ENCODE data around the gene INO80.

Gene INO80

GRCh38 chr15:41011055-41011815 is 104.8 kb downstream of the INO80 start:
- H3K27ac ChIP-seq, result no peak overlapping the region
- TF ChIP-seq, protein P1, sequence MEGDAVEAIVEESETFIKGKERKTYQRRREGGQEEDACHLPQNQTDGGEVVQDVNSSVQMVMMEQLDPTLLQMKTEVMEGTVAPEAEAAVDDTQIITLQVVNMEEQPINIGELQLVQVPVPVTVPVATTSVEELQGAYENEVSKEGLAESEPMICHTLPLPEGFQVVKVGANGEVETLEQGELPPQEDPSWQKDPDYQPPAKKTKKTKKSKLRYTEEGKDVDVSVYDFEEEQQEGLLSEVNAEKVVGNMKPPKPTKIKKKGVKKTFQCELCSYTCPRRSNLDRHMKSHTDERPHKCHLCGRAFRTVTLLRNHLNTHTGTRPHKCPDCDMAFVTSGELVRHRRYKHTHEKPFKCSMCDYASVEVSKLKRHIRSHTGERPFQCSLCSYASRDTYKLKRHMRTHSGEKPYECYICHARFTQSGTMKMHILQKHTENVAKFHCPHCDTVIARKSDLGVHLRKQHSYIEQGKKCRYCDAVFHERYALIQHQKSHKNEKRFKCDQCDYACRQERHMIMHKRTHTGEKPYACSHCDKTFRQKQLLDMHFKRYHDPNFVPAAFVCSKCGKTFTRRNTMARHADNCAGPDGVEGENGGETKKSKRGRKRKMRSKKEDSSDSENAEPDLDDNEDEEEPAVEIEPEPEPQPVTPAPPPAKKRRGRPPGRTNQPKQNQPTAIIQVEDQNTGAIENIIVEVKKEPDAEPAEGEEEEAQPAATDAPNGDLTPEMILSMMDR (IDR thresholded peaks at IDR 0.05), result no peak
- H3K9me3 ChIP-seq, result no peaks in the 10 kb centered on the region
- H3K27me3 ChIP-seq, result no peaks in the 10 kb centered on the region
- H3K4me3 ChIP-seq (ENCODE audit: low read depth in 1 of 2, low read length in 1 of 2), result no peak overlapping the region
- H3K4me1 ChIP-seq (ENCODE audit: control insufficient read depth in 1 of 2, insufficient read depth in 1 of 2, low read depth in 1 of 2, low read length in 1 of 2), result no peaks in the 10 kb centered on the region
- peaks cover 14% of the 10 kb centered on the region for H3K36me3 ChIP-seq

DNA sequence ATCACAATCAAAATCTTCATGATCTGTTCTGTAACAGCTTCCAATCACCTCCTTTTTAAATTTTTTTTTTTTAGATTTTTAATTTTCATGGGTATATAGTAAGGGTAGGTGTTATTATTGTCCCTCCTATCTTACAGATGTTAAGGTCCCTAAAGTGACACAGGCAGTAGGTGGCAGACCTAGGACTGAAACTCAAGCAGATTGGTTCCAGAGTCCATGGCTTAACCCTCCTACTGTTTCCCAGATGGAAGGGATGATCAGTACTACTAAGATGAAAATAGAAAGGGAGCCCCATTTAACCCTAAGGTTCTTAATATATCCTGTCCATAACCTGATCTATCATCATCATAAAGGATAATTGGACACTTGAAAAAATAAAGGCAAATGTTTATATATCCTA is 105.7 kb downstream of the INO80 start:
- H3K4me3 ChIP-seq (ENCODE audit: low read depth in 1 of 2, low read length in 1 of 2), result no peak overlapping the region
- H3K27me3 ChIP-seq, result no peaks in the 10 kb centered on the region

DNA sequence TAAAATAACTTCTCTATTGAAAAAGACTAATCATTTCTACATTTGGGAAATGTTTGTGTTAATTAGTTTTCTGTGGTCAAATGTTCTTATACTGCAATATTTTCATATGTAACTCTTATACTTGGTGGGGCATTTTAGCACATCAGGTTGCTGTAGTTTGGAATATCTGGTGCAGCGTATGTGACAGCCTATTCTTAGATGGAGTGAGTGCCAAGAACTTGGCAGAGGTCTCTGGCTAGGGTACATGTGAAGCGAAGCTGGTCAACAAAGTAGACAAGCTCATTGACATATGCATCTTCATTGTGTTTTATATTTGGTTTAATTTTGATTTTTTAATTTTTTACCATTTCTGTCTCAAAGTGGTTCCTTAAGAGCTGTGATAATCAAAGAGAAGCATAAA is 109.6 kb downstream of the INO80 start:
- no peak overlapping the region for H3K27ac ChIP-seq
- TF ChIP-seq, protein P1 (IDR thresholded peaks at IDR 0.05), result no peak

More for the DNA sequence above, 105.7 kb downstream of the INO80 start:
- Histone ChIP-seq H3K27ac (no peak overlapping the region), H3K9me3 (no peaks in the 10 kb centered on the region), H3K4me1 (ENCODE audit: control insufficient read depth in 1 of 2, insufficient read depth in 1 of 2, low read depth in 1 of 2, low read length in 1 of 2) (no peaks in the 10 kb centered on the region), H3K36me3 (peaks cover 10% of the 10 kb centered on the region)
- TF ChIP-seq, protein P1 (IDR thresholded peaks at IDR 0.05), result no peak

GRCh38 chr15:41004490-41004889 is 111.6 kb downstream of the INO80 start:
- Histone ChIP-seq H3K9me3 (no peaks in the 10 kb centered on the region), H3K27me3 (no peaks in the 10 kb centered on the region), H3K4me1 (ENCODE audit: control insufficient read depth in 1 of 2, insufficient read depth in 1 of 2, low read depth in 1 of 2, low read length in 1 of 2) (no peaks in the 10 kb centered on the region), H3K36me3 (peaks cover 43% of the 10 kb centered on the region), H3K27ac (no peak overlapping the region), H3K4me3 (ENCODE audit: low read depth in 1 of 2, low read length in 1 of 2) (no peak overlapping the region)
- TF ChIP-seq, protein P1 (IDR thresholded peaks at IDR 0.05), result no peak

More for the DNA sequence above, 109.6 kb downstream of the INO80 start:
- H3K4me1 ChIP-seq (ENCODE audit: control insufficient read depth in 1 of 2, insufficient read depth in 1 of 2, low read depth in 1 of 2, low read length in 1 of 2), result no peaks in the 10 kb centered on the region
- no peaks in the 10 kb centered on the region for H3K9me3 ChIP-seq
- peaks cover 32% of the 10 kb centered on the region for H3K36me3 ChIP-seq
- no peak overlapping the region for H3K4me3 ChIP-seq (ENCODE audit: low read depth in 1 of 2, low read length in 1 of 2)
- no peaks in the 10 kb centered on the region for H3K27me3 ChIP-seq

DNA sequence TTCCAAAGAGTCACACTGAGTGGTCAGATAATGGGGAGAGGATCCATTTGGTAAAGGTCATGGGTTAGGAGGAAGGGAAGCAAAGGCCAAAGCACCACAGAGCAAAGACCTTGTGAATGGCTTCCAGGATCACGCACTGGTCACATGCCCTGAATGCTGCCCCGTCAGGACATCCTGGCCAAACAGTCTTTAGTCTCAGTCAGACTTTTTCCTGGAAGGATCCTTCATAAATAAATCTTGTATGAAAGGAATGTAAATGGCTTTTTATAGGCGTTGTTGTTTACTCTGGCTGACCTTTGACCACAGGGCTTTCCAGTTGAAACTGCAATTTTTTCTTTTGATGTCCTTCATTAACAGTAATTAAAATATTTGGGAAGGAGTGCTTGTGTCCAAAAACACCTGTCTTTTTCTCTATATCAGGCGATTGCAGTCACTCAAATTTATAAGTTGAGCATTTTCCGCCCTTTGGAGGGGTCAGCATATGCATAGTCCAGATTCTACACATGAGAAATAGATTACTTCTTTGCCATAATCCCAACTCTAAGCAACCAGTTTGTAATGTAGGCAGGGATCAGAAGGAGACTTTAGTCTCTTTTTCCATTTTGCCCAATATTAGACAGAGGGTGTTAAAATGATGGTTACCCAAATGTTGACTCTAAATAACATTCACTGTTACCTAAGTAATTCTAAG is 114.4 kb downstream of the INO80 start:
- H3K36me3 ChIP-seq, result peaks cover 52% of the 10 kb centered on the region
- no peaks in the 10 kb centered on the region for H3K9me3 ChIP-seq
- H3K4me1 ChIP-seq (ENCODE audit: control insufficient read depth in 1 of 2, insufficient read depth in 1 of 2, low read depth in 1 of 2, low read length in 1 of 2), result no peaks in the 10 kb centered on the region
- no peak overlapping the region for H3K4me3 ChIP-seq (ENCODE audit: low read depth in 1 of 2, low read length in 1 of 2)
- H3K27ac ChIP-seq, result no peak overlapping the region
- TF ChIP-seq, protein P1 (IDR thresholded peaks at IDR 0.05), result no peak
- H3K27me3 ChIP-seq, result no peaks in the 10 kb centered on the region
